ENCODE results near the gene ADD2. TPM values are rescaled to one million over a fixed set of nuclear protein-coding genes. Genes with fewer than 3 reads are reported as not detected.

Gene ADD2
- total RNA-seq, 1 donor from 2014 or later: 0.15 TPM

- no peak for DNase-seq (ENCODE audit: low spot score)
- Mint-ChIP-seq H3K9me3 (ENCODE audit: low read depth) (no peaks in the 10 kb centered on the region), H3K27ac (ENCODE audit: unreplicated experiment) (no peak overlapping the region), H3K27me3 (ENCODE audit: low read depth) (peaks cover 56% of the 10 kb centered on the region), H3K36me3 (ENCODE audit: low read depth) (no peaks in the 10 kb centered on the region), H3K4me1 (ENCODE audit: low read depth) (peaks cover 8% of the 10 kb centered on the region), H3K4me3 (ENCODE audit: unreplicated experiment) (no peak overlapping the region)
- no peak for TF ChIP-seq CTCF (IDR thresholded peaks at IDR 0.05)
Observed at GRCh38 chr2:70765507-70765906, 2.5 kb downstream of the ADD2 start.

GRCh38 chr2:70759446-70759845, 8.6 kb downstream of the ADD2 start:
- no peak overlapping the region for H3K27ac Mint-ChIP-seq (ENCODE audit: unreplicated experiment)
- no peaks in the 10 kb centered on the region for H3K9me3 Mint-ChIP-seq (ENCODE audit: low read depth)
- no peak overlapping the region for H3K4me3 Mint-ChIP-seq (ENCODE audit: unreplicated experiment)
- no peak for TF ChIP-seq CTCF (IDR thresholded peaks at IDR 0.05)
- no peak for DNase-seq (ENCODE audit: low spot score)
- H3K4me1 Mint-ChIP-seq (ENCODE audit: low read depth): no peaks in the 10 kb centered on the region
- H3K36me3 Mint-ChIP-seq (ENCODE audit: low read depth): no peaks in the 10 kb centered on the region
- peaks cover 52% of the 10 kb centered on the region for H3K27me3 Mint-ChIP-seq (ENCODE audit: low read depth)

GRCh38 chr2:70757966-70758365, 10.0 kb downstream of the ADD2 start:
- peaks cover 43% of the 10 kb centered on the region for H3K27me3 Mint-ChIP-seq (ENCODE audit: low read depth)
- no peak for DNase-seq (ENCODE audit: low spot score)
- H3K9me3 Mint-ChIP-seq (ENCODE audit: low read depth): no peaks in the 10 kb centered on the region
- no peak overlapping the region for H3K27ac Mint-ChIP-seq (ENCODE audit: unreplicated experiment)
- no peaks in the 10 kb centered on the region for H3K4me1 Mint-ChIP-seq (ENCODE audit: low read depth)
- no peak overlapping the region for H3K4me3 Mint-ChIP-seq (ENCODE audit: unreplicated experiment)
- TF ChIP-seq CTCF (IDR thresholded peaks at IDR 0.05): no peak
- H3K36me3 Mint-ChIP-seq (ENCODE audit: low read depth): no peaks in the 10 kb centered on the region

- no peak overlapping the region for H3K4me3 Mint-ChIP-seq (ENCODE audit: unreplicated experiment)
- DNase-seq (ENCODE audit: low spot score): no peak
- H3K27ac Mint-ChIP-seq (ENCODE audit: unreplicated experiment): no peak overlapping the region
- H3K27me3 Mint-ChIP-seq (ENCODE audit: low read depth): peaks cover 43% of the 10 kb centered on the region
- no peaks in the 10 kb centered on the region for H3K9me3 Mint-ChIP-seq (ENCODE audit: low read depth)
- H3K36me3 Mint-ChIP-seq (ENCODE audit: low read depth): no peaks in the 10 kb centered on the region
- no peaks in the 10 kb centered on the region for H3K4me1 Mint-ChIP-seq (ENCODE audit: low read depth)
- TF ChIP-seq CTCF (IDR thresholded peaks at IDR 0.05): no peak
Observed at GRCh38 chr2:70757360-70757759, 10.6 kb downstream of the ADD2 start.

- no peaks in the 10 kb centered on the region for H3K9me3 Mint-ChIP-seq (ENCODE audit: low read depth)
- DNase-seq (ENCODE audit: low spot score): no peak
- H3K36me3 Mint-ChIP-seq (ENCODE audit: low read depth): no peaks in the 10 kb centered on the region
- peaks cover 40% of the 10 kb centered on the region for H3K27me3 Mint-ChIP-seq (ENCODE audit: low read depth)
- no peak overlapping the region for H3K27ac Mint-ChIP-seq (ENCODE audit: unreplicated experiment)
- no peak overlapping the region for H3K4me3 Mint-ChIP-seq (ENCODE audit: unreplicated experiment)
- no peaks in the 10 kb centered on the region for H3K4me1 Mint-ChIP-seq (ENCODE audit: low read depth)
- no peak for TF ChIP-seq CTCF (IDR thresholded peaks at IDR 0.05)
Observed at GRCh38 chr2:70756128-70756527, 11.9 kb downstream of the ADD2 start.

Data from chondrocyte (in vitro differentiated cells).